HepG2 (cell line): ENCODE results near the gene THADA. TPM values are rescaled to one million over a fixed set of nuclear protein-coding genes. Genes with fewer than 3 reads are reported as not detected.

Experiments
- ATAC-seq: fragments of 200-7000 bp; cut with Tn5 transposase; 3 replicates; pipeline ENCODE4 v1.9.1; 2020; ENCODE audit warnings: mild to moderate bottlenecking, moderate library complexity
- BruUV-seq: library from RNA; stranded (reverse); fragments of 400-500 nt; replicated peaks from 2 replicates; lab custom pipeline; 2021; lab: Mats Ljungman, UMichigan
- CTCF ChIA-PET: fragments of 300-600 bp; formaldehyde crosslinking; extraction: SDS; loops from one replicate; lab custom pipeline; 2021; ENCODE audit warnings: low total read pairs, inconsistent platforms, low intra/inter-chr PET ratio; lab: Yijun Ruan, JAX
- POLR2A ChIA-PET: fragments of 350-600 bp; sonication (Branson Sonifier 250); formaldehyde crosslinking; loops from one replicate; lab custom pipeline; 2020; ENCODE audit warnings: antibody characterized with exemption, inconsistent platforms; lab: Yijun Ruan, JAX
- DNase-seq: peaks from one replicate; pipeline ENCODE4 v3.0.0-alpha.2; 2015; ENCODE audit warnings: low spot score
- FAIRE-seq: peaks from 3 replicates; lab custom pipeline; 2011; peaks lifted over from hg19 to GRCh38; lab: Jason Lieb, UNC
- H2AFZ ChIP-seq: one replicate; pipeline ENCODE4 v1.6.1; 2011; ENCODE audit warnings: low read length, inconsistent platforms
- H3K27ac ChIP-seq: fragments of 300-600 bp; 3 replicates; pipeline ENCODE4 v1.8.0; 2011; ENCODE audit warnings: mixed run types, mild to moderate bottlenecking, mixed read lengths, low read length, inconsistent platforms; ENCODE audit not compliant: insufficient read depth; ENCODE audit errors: extremely low read length
- H3K27me3 ChIP-seq, 2 experiments: fragments of 200-600 bp in 1 of 2; 2 replicates in 1 of 2; 3 replicates in 1 of 2; pipeline versions ENCODE4 v1.6.0 to v1.8.0; 2011; ENCODE audit warnings: low read length in 2 of 2, mild to moderate bottlenecking in 2 of 2, moderate library complexity in 2 of 2, inconsistent platforms in 1 of 2; ENCODE audit not compliant: insufficient read depth in 2 of 2, control insufficient read depth in 1 of 2
- H3K36me3 ChIP-seq, 2 experiments: fragments of 200-600 bp in 1 of 2; replicated peaks in 1 of 2; 2 replicates in 1 of 2; 3 replicates in 1 of 2; pipeline versions ENCODE4 v1.5.1 to v1.8.0; 2011; ENCODE audit warnings: low read length in 2 of 2, inconsistent platforms in 1 of 2; ENCODE audit not compliant: insufficient read depth in 2 of 2, control insufficient read depth in 1 of 2
- H3K4me1 ChIP-seq: 2 replicates; pipeline ENCODE4 v1.5.1; 2012; ENCODE audit warnings: low read length, inconsistent platforms; ENCODE audit not compliant: insufficient read depth
- H3K4me2 ChIP-seq: 2 replicates; pipeline ENCODE4 v1.6.0; 2011; ENCODE audit warnings: low read depth, low read length, inconsistent platforms
- H3K4me3 ChIP-seq, 3 experiments: fragments of 200-600 bp in 1 of 3; sonication (generic), shearing (Covaris generic) in 1 of 3; replicated peaks in 1 of 3; 2 replicates each; pipeline ENCODE4 v1.5.1; 2011 to 2016; ENCODE audit warnings: low read length in 3 of 3, inconsistent platforms in 2 of 3, low read depth in 2 of 3, mild to moderate bottlenecking in 2 of 3, control low read depth in 1 of 3, mixed read lengths in 1 of 3; ENCODE audit not compliant: insufficient read depth in 1 of 3
- H3K79me2 ChIP-seq: one replicate; pipeline ENCODE4 v1.6.1; 2011; ENCODE audit warnings: low read length, inconsistent platforms; ENCODE audit not compliant: insufficient read depth
- H3K9ac ChIP-seq: 2 replicates; pipeline ENCODE4 v1.6.0; 2011; ENCODE audit warnings: mild to moderate bottlenecking, low read depth, low read length, inconsistent platforms; ENCODE audit not compliant: insufficient read depth
- H3K9me3 ChIP-seq: 2 replicates; pipeline ENCODE4 v1.5.1; 2012; ENCODE audit warnings: mild to moderate bottlenecking, low read length
- H4K20me1 ChIP-seq: 2 replicates; pipeline ENCODE4 v1.6.0; 2011; ENCODE audit warnings: inconsistent platforms, mild to moderate bottlenecking, low read length, moderate library complexity; ENCODE audit not compliant: insufficient read depth
- AGO2 ChIP-seq: fragments of 200-400 bp; formaldehyde crosslinking; optimal IDR thresholded peaks from 2 replicates; pipeline ENCODE3; 2017; ENCODE audit warnings: mild to moderate bottlenecking, low read depth, low read length, moderate library complexity
- ATM ChIP-seq: fragments of 450-650 bp; IDR thresholded peaks from 2 replicates; pipeline ENCODE4 v1.7.1; 2017; ENCODE audit warnings: mild to moderate bottlenecking, borderline replicate concordance
- EHMT2 ChIP-seq: fragments of 200-600 bp; sonication (generic); IDR thresholded peaks from 2 replicates; pipeline ENCODE4 v1.7.0; 2017; ENCODE audit warnings: antibody characterized with exemption, low read depth, low read length, borderline replicate concordance
- ELF1 ChIP-seq: sonication (generic); formaldehyde crosslinking; IDR thresholded peaks from 2 replicates; pipeline ENCODE4 v1.4.0; 2020; ENCODE audit warnings: missing genetic modification reagents
- ETV6 ChIP-seq: sonication (generic); formaldehyde crosslinking; conservative IDR thresholded peaks from 2 replicates; pipeline ENCODE4 v1.4.0; 2020; ENCODE audit warnings: missing genetic modification reagents
- EZH2 ChIP-seq: conservative IDR thresholded peaks from 2 replicates; pipeline ENCODE4 v1.6.1; 2012; ENCODE audit warnings: mild to moderate bottlenecking, low read depth, low read length, moderate library complexity
- GABPA ChIP-seq, 2 experiments: IDR thresholded peaks; 2 replicates each; pipeline ENCODE4 v1.6.1; 2011 to 2016; ENCODE audit warnings: low read depth in 2 of 2, low read length in 1 of 2, missing biosample characterization in 1 of 2, missing genetic modification characterization in 1 of 2
- HIVEP1 ChIP-seq: sonication (generic); formaldehyde crosslinking; IDR thresholded peaks from 2 replicates; pipeline ENCODE4 v1.4.0; 2020; ENCODE audit warnings: mild to moderate bottlenecking, missing genetic modification reagents
- PLRG1 ChIP-seq: fragments of 450-650 bp; conservative IDR thresholded peaks from 2 replicates; pipeline ENCODE4 v1.6.1; 2016
- PRMT3 ChIP-seq: sonication (generic); formaldehyde crosslinking; IDR thresholded peaks from 2 replicates; pipeline ENCODE4 v1.8.1; 2022; ENCODE audit warnings: low read depth, mild to moderate bottlenecking, moderate library complexity, missing genetic modification reagents, borderline replicate concordance
- RBM39 ChIP-seq: fragments of 200-400 bp; formaldehyde crosslinking; IDR thresholded peaks from one replicate; pipeline ENCODE4 v1.6.1; 2018; ENCODE audit warnings: antibody characterized with exemption, mild to moderate bottlenecking, low read depth, low read length; ENCODE audit not compliant: poor library complexity, severe bottlenecking
- RXRB ChIP-seq: IDR thresholded peaks from 2 replicates; pipeline ENCODE4 v1.6.1; 2016; ENCODE audit warnings: borderline replicate concordance, missing genetic modification reagents, missing compliant biosample characterization
- SP5 ChIP-seq: IDR thresholded peaks from 2 replicates; pipeline ENCODE4 v1.6.1; 2016; ENCODE audit warnings: low read depth, borderline replicate concordance
- SRSF1 ChIP-seq: fragments of 200-400 bp; formaldehyde crosslinking; optimal IDR thresholded peaks from 2 replicates; pipeline ENCODE3; 2017; ENCODE audit warnings: mild to moderate bottlenecking, low read depth, low read length, moderate library complexity
- TEAD2 ChIP-seq: sonication (generic); formaldehyde crosslinking; IDR thresholded peaks from 2 replicates; pipeline ENCODE4 v1.9.0; 2021; ENCODE audit warnings: missing genetic modification reagents
- TSC22D2 ChIP-seq: sonication (generic); formaldehyde crosslinking; IDR thresholded peaks from 2 replicates; pipeline ENCODE4 v1.5.1; 2020; ENCODE audit warnings: missing genetic modification reagents, mild to moderate bottlenecking, borderline replicate concordance
- ZBTB1 ChIP-seq: sonication (generic); formaldehyde crosslinking; IDR thresholded peaks from 2 replicates; pipeline ENCODE4 v1.4.0; 2020; ENCODE audit warnings: missing genetic modification reagents, borderline replicate concordance
- ZSCAN25 ChIP-seq: sonication (generic); formaldehyde crosslinking; IDR thresholded peaks from 2 replicates; pipeline ENCODE4 v1.8.0; 2022; ENCODE audit warnings: mild to moderate bottlenecking, missing genetic modification reagents
- WGBS: methylation state at CpG from one replicate; pipeline ENCODE4 v1.1.6; 2017; ENCODE audit warnings: low lambda C conversion rate; 5-methylcytosine and 5-hydroxymethylcytosine counted together
- in situ Hi-C: cut with HindIII; loops from 2 replicates; pipeline ENCODE4 v1.10.0; 2017; ENCODE audit warnings: low pct_unique_long_range_greater_than_20kb; ENCODE audit not compliant: extremely low pct_ligation_motif_present
- intact Hi-C: fragments of 100-400 bp; cut with micrococcal nuclease; formaldehyde crosslinking; loops from one replicate; pipeline ENCODE4 v1.10.0; 2022; ENCODE audit not compliant: unreplicated experiment
- polyA plus RNA-seq, 8 experiments: library from polyadenylated mRNA; depleted of rRNA in 3 of 8; stranded (reverse) in 7 of 8; unstranded in 1 of 8; fragments of >200 nt; fragmentation: Illumina TruSeq in 4 of 8; extraction: Trizol in 4 of 8; gene quantifications; 2 replicates each; pipeline versions ENCODE4 v1.2.1 to v1.2.3, GENCODE V29; 2011 to 2016; ENCODE audit warnings: low read depth in 4 of 8, missing spikeins in 1 of 8, mixed read lengths in 1 of 8; ENCODE audit not compliant: insufficient read depth in 1 of 8
- total RNA-seq, 5 experiments: library from RNA; depleted of rRNA; stranded (reverse); fragments of >200 nt; fragmentation: Illumina TruSeq; extraction: Trizol; gene quantifications; 2 replicates each; pipeline ENCODE4 v1.2.3, GENCODE V29; 2016; ENCODE audit warnings: low read depth in 1 of 5
- TF ChIP-seq, protein P1 (sequence below): sonication (generic); formaldehyde crosslinking; IDR thresholded peaks from 2 replicates; pipeline ENCODE4 v1.5.1; 2020; ENCODE audit warnings: mild to moderate bottlenecking, missing genetic modification reagents, moderate library complexity
- TF ChIP-seq, protein P2 (sequence below): sonication (generic); formaldehyde crosslinking; IDR thresholded peaks from 2 replicates; pipeline ENCODE4 v1.4.0; 2020; ENCODE audit warnings: mild to moderate bottlenecking, missing genetic modification reagents

The THADA gene
- total and polyA plus RNA-seq, 2 of the 13 experiments (the other 11 are each of a cell fraction or from before 2014, with no cell fraction given) = 12.7 to 21.7 TPM

DNA sequence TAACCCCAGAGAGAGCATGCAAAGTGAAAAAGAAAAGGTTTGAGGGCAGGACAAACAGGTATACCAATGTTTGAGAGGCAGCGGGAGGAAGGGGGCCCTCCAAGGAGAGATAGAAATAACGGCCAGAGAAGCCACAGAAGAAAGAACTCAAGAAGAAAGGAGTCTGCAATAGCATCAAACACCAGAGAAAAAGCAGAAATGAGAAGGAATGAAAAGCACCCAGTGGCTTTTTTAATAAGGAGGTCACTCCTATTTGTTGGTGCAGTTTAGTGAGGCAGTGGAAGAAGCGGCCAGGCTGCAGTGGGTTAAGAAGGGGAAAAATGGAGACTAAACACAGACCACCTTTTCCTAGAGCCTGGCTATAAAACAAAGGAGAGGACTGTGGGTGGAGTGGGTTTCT, 177.2 kb downstream of the THADA start:
- no peak overlapping the region for H3K9ac ChIP-seq
- no peaks in the 10 kb centered on the region for H3K36me3 ChIP-seq
- in situ Hi-C loops (no loop called here), intact Hi-C loops (no loop called here)
- no peak overlapping the region for H3K27ac ChIP-seq
- no peak overlapping the region for H3K4me3 ChIP-seq
- no peak overlapping the region for H3K4me2 ChIP-seq
- H4K20me1 ChIP-seq = no peaks in the 10 kb centered on the region
- no TSS peak for BruUV-seq
- DNase-seq (no peak), ATAC-seq (no peak), FAIRE-seq (no peak)
- no peaks in the 10 kb centered on the region for H3K27me3 ChIP-seq
- H3K4me1 ChIP-seq = peaks cover 69% of the 10 kb centered on the region
- no peaks in the 10 kb centered on the region for H3K9me3 ChIP-seq
- H3K79me2 ChIP-seq = no peaks in the 10 kb centered on the region
- POLR2A ChIA-PET = interaction anchor here (0.6 kb wide), 1 partner anchor 147 kb away, joined by 3 read pairs; no protein-coding TSS in a partner anchor
- CTCF ChIA-PET = no interaction called here
- TF ChIP-seq, protein P1, sequence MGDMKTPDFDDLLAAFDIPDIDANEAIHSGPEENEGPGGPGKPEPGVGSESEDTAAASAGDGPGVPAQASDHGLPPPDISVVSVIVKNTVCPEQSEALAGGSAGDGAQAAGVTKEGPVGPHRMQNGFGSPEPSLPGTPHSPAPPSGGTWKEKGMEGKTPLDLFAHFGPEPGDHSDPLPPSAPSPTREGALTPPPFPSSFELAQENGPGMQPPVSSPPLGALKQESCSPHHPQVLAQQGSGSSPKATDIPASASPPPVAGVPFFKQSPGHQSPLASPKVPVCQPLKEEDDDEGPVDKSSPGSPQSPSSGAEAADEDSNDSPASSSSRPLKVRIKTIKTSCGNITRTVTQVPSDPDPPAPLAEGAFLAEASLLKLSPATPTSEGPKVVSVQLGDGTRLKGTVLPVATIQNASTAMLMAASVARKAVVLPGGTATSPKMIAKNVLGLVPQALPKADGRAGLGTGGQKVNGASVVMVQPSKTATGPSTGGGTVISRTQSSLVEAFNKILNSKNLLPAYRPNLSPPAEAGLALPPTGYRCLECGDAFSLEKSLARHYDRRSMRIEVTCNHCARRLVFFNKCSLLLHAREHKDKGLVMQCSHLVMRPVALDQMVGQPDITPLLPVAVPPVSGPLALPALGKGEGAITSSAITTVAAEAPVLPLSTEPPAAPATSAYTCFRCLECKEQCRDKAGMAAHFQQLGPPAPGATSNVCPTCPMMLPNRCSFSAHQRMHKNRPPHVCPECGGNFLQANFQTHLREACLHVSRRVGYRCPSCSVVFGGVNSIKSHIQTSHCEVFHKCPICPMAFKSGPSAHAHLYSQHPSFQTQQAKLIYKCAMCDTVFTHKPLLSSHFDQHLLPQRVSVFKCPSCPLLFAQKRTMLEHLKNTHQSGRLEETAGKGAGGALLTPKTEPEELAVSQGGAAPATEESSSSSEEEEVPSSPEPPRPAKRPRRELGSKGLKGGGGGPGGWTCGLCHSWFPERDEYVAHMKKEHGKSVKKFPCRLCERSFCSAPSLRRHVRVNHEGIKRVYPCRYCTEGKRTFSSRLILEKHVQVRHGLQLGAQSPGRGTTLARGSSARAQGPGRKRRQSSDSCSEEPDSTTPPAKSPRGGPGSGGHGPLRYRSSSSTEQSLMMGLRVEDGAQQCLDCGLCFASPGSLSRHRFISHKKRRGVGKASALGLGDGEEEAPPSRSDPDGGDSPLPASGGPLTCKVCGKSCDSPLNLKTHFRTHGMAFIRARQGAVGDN (CRISPR knock-in tag) = no peak
- TF ChIP-seq ZBTB1 (CRISPR knock-in tag) = no peak
- no peak for TF ChIP-seq SP5 (CRISPR knock-in tag)
- TF ChIP-seq EZH2 = no peak
- no peak for TF ChIP-seq ETV6 (CRISPR knock-in tag)
- no peak for TF ChIP-seq PLRG1
- no peak for TF ChIP-seq SRSF1
- no peak for TF ChIP-seq RXRB (CRISPR knock-in tag)
- TF ChIP-seq RBM39 = no peak
- no peak for TF ChIP-seq PRMT3 (CRISPR knock-in tag)
- no peak for TF ChIP-seq GABPA (IDR thresholded peaks at IDR 0.05; ENCODE audit: low read depth, low read length)
- no peak for TF ChIP-seq GABPA (CRISPR knock-in tag; IDR thresholded peaks at IDR 0.05; ENCODE audit: low read depth)
- no peak for TF ChIP-seq ZSCAN25 (CRISPR knock-in tag)
- no peak for TF ChIP-seq ELF1
- no peak for TF ChIP-seq EHMT2
- TF ChIP-seq ATM = no peak
- TF ChIP-seq TSC22D2 (CRISPR knock-in tag) = no peak
- no peak for TF ChIP-seq AGO2
- no peak for TF ChIP-seq HIVEP1 (CRISPR knock-in tag)
- no peak for TF ChIP-seq TEAD2
- TF ChIP-seq, protein P2, sequence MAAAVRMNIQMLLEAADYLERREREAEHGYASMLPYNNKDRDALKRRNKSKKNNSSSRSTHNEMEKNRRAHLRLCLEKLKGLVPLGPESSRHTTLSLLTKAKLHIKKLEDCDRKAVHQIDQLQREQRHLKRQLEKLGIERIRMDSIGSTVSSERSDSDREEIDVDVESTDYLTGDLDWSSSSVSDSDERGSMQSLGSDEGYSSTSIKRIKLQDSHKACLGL = no peak
- no peak overlapping the region for H2AFZ ChIP-seq
- 97% methylated on average over 3 of the region's 3 CpGs for WGBS
